Breast epithelium (tissue), 4 donors: ENCODE measurements around the gene ANP32A. TPM values are rescaled to one million over a fixed set of nuclear protein-coding genes. Genes with fewer than 3 reads are reported as not detected.
"Not testable (repeated sequence)": the region's sequence is repeated elsewhere in the genome, so short reads cannot be mapped to it uniquely, and the experiment has no call there.

ENCODE experiments used
- DNase-seq, 2 donors: peaks; one replicate each; pipeline ENCODE4 v3.0.0-alpha.2; 2019; ENCODE audit warnings: low spot score in 2 of 2
- H3K27ac ChIP-seq, 2 donors: fragments of 200-600 bp; sonication (generic) in 1 of 2; one replicate each; pipeline ENCODE4 v1.5.1; 2016 to 2019; ENCODE audit warnings: mild to moderate bottlenecking in 1 of 2
- H3K27me3 ChIP-seq, 2 donors: fragments of 200-600 bp; sonication (generic) in 1 of 2; one replicate each; pipeline versions ENCODE4 v1.5.1 to v1.6.0; 2017 to 2019; ENCODE audit warnings: control low read depth in 1 of 2, mild to moderate bottlenecking in 1 of 2
- H3K36me3 ChIP-seq: fragments of 200-600 bp; one replicate; pipeline ENCODE4 v1.5.1; 2019
- H3K4me1 ChIP-seq, 2 donors: fragments of 200-600 bp; sonication (generic); one replicate each; pipeline ENCODE4 v1.5.1; 2016 to 2019; ENCODE audit warnings: control low read depth in 1 of 2
- H3K4me3 ChIP-seq, 3 donors: fragments of 200-600 bp; sonication (generic); 1 replicate in 2 of 3; 2 replicates in 1 of 3; pipeline ENCODE4 v1.5.1; 2016 to 2019; ENCODE audit warnings: mild to moderate bottlenecking in 3 of 3, moderate library complexity in 2 of 3
- H3K9me3 ChIP-seq, 2 donors: fragments of 200-600 bp; sonication (generic) in 1 of 2; one replicate each; pipeline ENCODE4 v1.5.1; 2016 to 2019; ENCODE audit warnings: control low read depth in 1 of 2
- POLR2A ChIP-seq: fragments of 450-650 bp; IDR thresholded peaks from one replicate; pipeline ENCODE4 v1.6.1; 2016; ENCODE audit warnings: antibody characterized with exemption, mild to moderate bottlenecking, moderate library complexity
- POLR2AphosphoS5 ChIP-seq, 3 donors: sonication (generic); formaldehyde crosslinking; IDR thresholded peaks; one replicate each; pipeline ENCODE4 v1.6.1; 2017; ENCODE audit warnings: antibody characterized with exemption in 3 of 3
- intact Hi-C: fragments of 100-400 bp; cut with DNase I; formaldehyde crosslinking; loops from one replicate; pipeline ENCODE4 v1.15.1; 2023; ENCODE audit warnings: low total_unique reads
- total RNA-seq, 3 donors: library from RNA; depleted of rRNA; stranded (reverse); fragments of >200 nt; gene quantifications; one replicate each; pipeline ENCODE4 v1.1.0, GENCODE V29; 2016
- TF ChIP-seq, protein P1 (sequence below), 3 donors: fragments of 450-650 bp; IDR thresholded peaks; one replicate each; pipeline ENCODE4 v1.5.1; 2016 to 2017; ENCODE audit warnings: antibody characterized with exemption in 3 of 3, mild to moderate bottlenecking in 3 of 3, moderate library complexity in 3 of 3

The ANP32A gene
- total RNA-seq, 3 donors from 2014 or later = 57.0 to 63.4 (median 62.8) TPM

- Histone ChIP-seq H3K4me1 (no peaks in the 10 kb centered on the region), H3K4me3 (no peak overlapping the region), H3K36me3 (no peaks in the 10 kb centered on the region), H3K27me3 (no peaks in the 10 kb centered on the region), H3K9me3 (no peaks in the 10 kb centered on the region), H3K27ac (no peak overlapping the region)
- intact Hi-C loops = no loop called here
- no peak for DNase-seq
- TF ChIP-seq POLR2A (no peak), POLR2AphosphoS5 (IDR thresholded peaks at IDR 0.05) (no peak)
- TF ChIP-seq, protein P1, sequence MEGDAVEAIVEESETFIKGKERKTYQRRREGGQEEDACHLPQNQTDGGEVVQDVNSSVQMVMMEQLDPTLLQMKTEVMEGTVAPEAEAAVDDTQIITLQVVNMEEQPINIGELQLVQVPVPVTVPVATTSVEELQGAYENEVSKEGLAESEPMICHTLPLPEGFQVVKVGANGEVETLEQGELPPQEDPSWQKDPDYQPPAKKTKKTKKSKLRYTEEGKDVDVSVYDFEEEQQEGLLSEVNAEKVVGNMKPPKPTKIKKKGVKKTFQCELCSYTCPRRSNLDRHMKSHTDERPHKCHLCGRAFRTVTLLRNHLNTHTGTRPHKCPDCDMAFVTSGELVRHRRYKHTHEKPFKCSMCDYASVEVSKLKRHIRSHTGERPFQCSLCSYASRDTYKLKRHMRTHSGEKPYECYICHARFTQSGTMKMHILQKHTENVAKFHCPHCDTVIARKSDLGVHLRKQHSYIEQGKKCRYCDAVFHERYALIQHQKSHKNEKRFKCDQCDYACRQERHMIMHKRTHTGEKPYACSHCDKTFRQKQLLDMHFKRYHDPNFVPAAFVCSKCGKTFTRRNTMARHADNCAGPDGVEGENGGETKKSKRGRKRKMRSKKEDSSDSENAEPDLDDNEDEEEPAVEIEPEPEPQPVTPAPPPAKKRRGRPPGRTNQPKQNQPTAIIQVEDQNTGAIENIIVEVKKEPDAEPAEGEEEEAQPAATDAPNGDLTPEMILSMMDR (IDR thresholded peaks at IDR 0.05) = no peak
Measured at GRCh38 chr15:68767833-68768232, 52.9 kb downstream of the ANP32A start.

DNA sequence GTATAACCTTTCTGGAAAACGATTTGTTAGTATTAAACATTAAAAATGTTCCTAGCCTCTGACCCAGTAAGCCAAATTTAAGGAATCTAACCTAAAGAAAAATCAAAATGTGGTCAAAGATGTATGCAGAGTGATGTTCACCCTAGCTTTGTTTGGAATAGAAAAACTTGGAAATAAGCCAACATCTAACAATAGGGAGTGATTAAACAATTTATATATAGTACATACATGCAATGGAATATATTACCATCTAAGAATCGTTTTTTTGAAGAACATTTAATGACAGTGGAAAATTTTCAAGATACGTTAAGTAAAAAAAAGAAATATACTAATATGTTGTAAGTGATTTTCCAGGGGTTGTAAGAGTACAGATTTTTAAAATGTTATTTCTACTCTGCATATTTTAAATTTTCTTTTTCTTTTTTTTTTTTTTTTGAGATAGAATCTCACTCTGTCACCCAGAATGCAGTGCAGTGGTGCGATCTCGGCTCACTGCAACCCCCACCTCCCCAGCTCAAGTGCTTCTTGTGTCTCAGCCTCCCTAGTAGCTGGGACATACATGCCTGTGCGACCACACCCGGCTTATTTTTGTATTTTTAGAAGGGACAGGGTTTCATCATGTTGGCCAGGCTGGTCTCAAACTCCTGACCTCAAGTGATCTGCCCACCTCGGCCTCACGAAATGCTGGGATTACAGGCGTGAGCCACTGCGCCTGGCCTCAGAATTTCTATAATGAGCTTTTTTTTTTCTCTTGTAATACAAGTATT, 54.9 kb downstream of the ANP32A start:
- H3K4me1 ChIP-seq = no peaks in the 10 kb centered on the region
- TF ChIP-seq, protein P1 (IDR thresholded peaks at IDR 0.05) = no peak
- TF ChIP-seq POLR2AphosphoS5 (IDR thresholded peaks at IDR 0.05) (no peak), POLR2A (no peak)
- intact Hi-C loops = no loop called here
- H3K36me3 ChIP-seq = no peaks in the 10 kb centered on the region
- H3K27ac ChIP-seq = no peak overlapping the region
- H3K9me3 ChIP-seq = no peaks in the 10 kb centered on the region
- DNase-seq = no peak
- H3K4me3 ChIP-seq = no peak overlapping the region
- H3K27me3 ChIP-seq = no peaks in the 10 kb centered on the region

GRCh38 chr15:68764090-68764489, 56.6 kb downstream of the ANP32A start:
- Histone ChIP-seq H3K36me3 (no peaks in the 10 kb centered on the region), H3K27ac (no peak overlapping the region), H3K4me3 (no peak overlapping the region), H3K27me3 (no peaks in the 10 kb centered on the region), H3K9me3 (no peaks in the 10 kb centered on the region), H3K4me1 (no peaks in the 10 kb centered on the region)
- no peak for TF ChIP-seq POLR2A
- TF ChIP-seq, protein P1 (IDR thresholded peaks at IDR 0.05) = no peak
- no peak for TF ChIP-seq POLR2AphosphoS5 (IDR thresholded peaks at IDR 0.05)
- no peak for DNase-seq
- intact Hi-C loops = no loop called here

DNA sequence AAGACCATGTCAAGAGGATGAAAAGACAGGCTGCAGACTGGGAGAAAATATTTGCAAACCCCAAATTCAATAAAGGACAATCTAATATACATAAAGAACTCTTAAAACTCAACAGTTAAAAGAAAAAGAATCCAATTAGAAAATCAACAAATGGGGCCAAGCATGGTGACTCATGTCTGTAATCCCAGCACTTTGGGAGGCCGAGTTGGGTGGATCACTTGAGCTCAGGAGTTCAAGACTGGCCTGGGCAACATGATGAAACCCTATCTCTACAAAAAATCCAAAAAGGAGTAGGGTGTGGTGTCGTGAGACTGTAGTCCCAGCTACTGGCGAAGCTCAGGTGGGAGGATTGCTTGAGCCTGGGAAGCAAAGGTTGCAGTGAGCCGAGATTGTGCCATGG, 57.6 kb downstream of the ANP32A start:
- H3K36me3 ChIP-seq = no peaks in the 10 kb centered on the region
- intact Hi-C loops = no loop called here
- no peak overlapping the region for H3K4me3 ChIP-seq
- no peaks in the 10 kb centered on the region for H3K27me3 ChIP-seq
- no peaks in the 10 kb centered on the region for H3K9me3 ChIP-seq
- TF ChIP-seq, protein P1 (IDR thresholded peaks at IDR 0.05) = no peak
- TF ChIP-seq POLR2AphosphoS5 (IDR thresholded peaks at IDR 0.05) (no peak), POLR2A (no peak)
- H3K4me1 ChIP-seq = no peaks in the 10 kb centered on the region
- H3K27ac ChIP-seq = no peak overlapping the region
- no peak for DNase-seq

DNA sequence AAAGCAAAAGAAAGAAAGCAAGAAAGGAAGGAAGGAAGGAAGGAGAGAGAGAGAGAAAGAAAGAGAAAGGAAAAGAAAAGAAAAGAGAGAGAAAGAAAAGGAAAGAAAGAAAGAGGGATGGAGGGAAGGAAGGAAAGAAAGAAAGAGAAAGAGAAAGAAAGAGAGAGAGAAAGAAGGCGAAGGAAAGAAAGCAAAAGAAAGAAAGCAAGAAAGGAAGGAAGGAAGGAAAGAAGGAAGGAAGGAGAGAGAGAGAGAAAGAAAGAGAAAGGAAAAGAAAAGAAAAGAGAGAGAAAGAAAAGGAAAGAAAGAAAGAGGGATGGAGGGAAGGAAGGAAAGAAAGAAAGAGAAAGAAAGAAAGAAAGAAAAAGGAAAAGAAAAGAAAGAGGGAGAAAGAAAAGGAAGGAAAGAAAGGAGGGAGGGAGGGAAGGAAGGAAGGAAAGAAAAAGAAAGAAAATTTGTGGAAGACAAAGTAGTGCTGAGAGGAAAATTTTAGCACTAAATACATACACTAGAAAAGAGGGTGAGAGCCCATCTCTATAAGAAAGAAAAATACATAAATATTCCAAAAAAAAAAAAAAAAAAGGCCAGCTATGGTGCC, 60.6 kb downstream of the ANP32A start:
- H3K27ac ChIP-seq, H3K9me3 ChIP-seq, H3K4me3 ChIP-seq, H3K27me3 ChIP-seq, DNase-seq, H3K4me1 ChIP-seq, intact Hi-C loops, H3K36me3 ChIP-seq: not testable (repeated sequence)
